HG02798 (cell line): ENCODE data around the gene ASXL1.

Experiments
- ATAC-seq: cut with Tn5 transposase; IDR thresholded peaks from one replicate; pipeline ENCODE4 v1.9.1; 2021; ENCODE audit warnings: mild to moderate bottlenecking; ENCODE audit not compliant: unreplicated experiment, poor library complexity

The ASXL1 gene

GRCh38 chr20:32487381-32487780 is 129.2 kb downstream of the ASXL1 start:
- no peak for ATAC-seq

GRCh38 chr20:32488066-32488838 is 130.1 kb downstream of the ASXL1 start:
- ATAC-seq: no peak
